Testis (tissue), 3 donors: ENCODE data around the gene ZNF683. TPM values are rescaled to one million over a fixed set of nuclear protein-coding genes. Genes with fewer than 3 reads are reported as not detected.
A peak's percentile ranks its signal among the peaks of the same experiment; 100 is the strongest.

ENCODE experiments used
- DNase-seq: peaks from one replicate; pipeline ENCODE4 v3.0.0-alpha.2; 2019
- H3K27ac ChIP-seq, 2 donors: fragments of 200-600 bp; sonication (generic); one replicate each; pipeline ENCODE4 v1.5.1; 2019
- H3K27me3 ChIP-seq: fragments of 200-600 bp; sonication (generic); one replicate; pipeline ENCODE4 v1.5.1; 2019
- H3K36me3 ChIP-seq: fragments of 200-600 bp; sonication (generic); one replicate; pipeline ENCODE4 v1.5.1; 2017; ENCODE audit warnings: low read depth; ENCODE audit errors: missing control alignments
- H3K4me1 ChIP-seq: fragments of 200-600 bp; sonication (generic); one replicate; pipeline ENCODE4 v1.5.1; 2019
- H3K4me3 ChIP-seq, 2 donors: fragments of 200-600 bp; sonication (generic); one replicate each; pipeline ENCODE4 v1.5.1; 2017 to 2019
- H3K9me3 ChIP-seq: fragments of 200-600 bp; sonication (generic); one replicate; pipeline ENCODE4 v1.5.1; 2017
- POLR2A ChIP-seq: fragments of 450-650 bp; IDR thresholded peaks from one replicate; pipeline ENCODE4 v1.6.1; 2017; ENCODE audit warnings: antibody characterized with exemption, mild to moderate bottlenecking, moderate library complexity
- WGBS, 2 donors: methylation state at CpG; one replicate each; pipeline ENCODE4 v1.1.5; 2018; 5-methylcytosine and 5-hydroxymethylcytosine counted together
- intact Hi-C: fragments of 100-400 bp; cut with DNase I; formaldehyde crosslinking; loops from one replicate; pipeline ENCODE4 v1.15.1; 2023; ENCODE audit warnings: low total_unique reads
- polyA plus RNA-seq: library from polyadenylated mRNA; stranded (reverse); fragments of 350-450 nt; fragmentation: Illumina TruSeq; extraction: RNeasy Lipid Tissue Mini Kit (QIAGEN cat#74804); gene quantifications from one replicate; pipeline ENCODE4 v1.2.3, GENCODE V29; 2014; ENCODE audit warnings: low read depth, low replicate concordance; ENCODE audit not compliant: insufficient read depth
- total RNA-seq, 2 donors: library from RNA; depleted of rRNA; stranded (reverse); fragments of >200 nt; gene quantifications; one replicate each; pipeline ENCODE4 v1.2.3, GENCODE V29; 2016
- TF ChIP-seq, protein P1 (sequence below), 3 experiments: fragments of 450-650 bp in 2 of 3; fragments of 200-600 bp in 1 of 3; sonication (generic) in 1 of 3; IDR thresholded peaks; one replicate each; pipeline ENCODE4 v1.5.1; 2016 to 2019; ENCODE audit warnings: antibody characterized with exemption in 3 of 3, mild to moderate bottlenecking in 2 of 3, moderate library complexity in 1 of 3

ZNF683 gene
- total and polyA plus RNA-seq, 3 donors from 2014 or later, result 22.9 to 87.5 (median 63.9) TPM

DNA sequence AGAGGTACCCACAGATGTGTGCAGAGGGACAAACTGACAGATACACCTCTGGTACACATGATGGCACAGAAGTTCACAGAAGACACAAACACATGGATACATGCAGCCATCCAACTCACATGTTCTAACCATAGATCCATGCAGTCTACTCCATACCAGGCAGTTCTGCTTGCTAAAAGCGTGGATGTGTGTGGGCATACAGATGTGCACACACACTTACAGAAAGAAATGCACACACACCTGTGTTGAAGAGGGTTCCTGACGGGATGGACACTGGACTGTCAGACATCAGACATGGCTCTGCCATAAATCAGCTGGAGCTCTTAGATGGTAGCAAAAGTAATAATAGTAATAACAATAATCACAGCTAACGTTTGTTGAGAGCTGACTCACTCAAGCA is 48.0 kb downstream of the ZNF683 start:
- no peaks in the 10 kb centered on the region for H3K27me3 ChIP-seq
- 80 to 92% methylated on average over 3 of the region's 3 CpGs for WGBS, 2 donors
- no peaks in the 10 kb centered on the region for H3K4me1 ChIP-seq
- intact Hi-C loops, result loop anchor here (10.0 kb wide), 1 partner anchor 50 kb away; no protein-coding TSS in a partner anchor
- no peaks in the 10 kb centered on the region for H3K36me3 ChIP-seq
- H3K4me3 ChIP-seq, result no peak overlapping the region
- TF ChIP-seq, protein P1, sequence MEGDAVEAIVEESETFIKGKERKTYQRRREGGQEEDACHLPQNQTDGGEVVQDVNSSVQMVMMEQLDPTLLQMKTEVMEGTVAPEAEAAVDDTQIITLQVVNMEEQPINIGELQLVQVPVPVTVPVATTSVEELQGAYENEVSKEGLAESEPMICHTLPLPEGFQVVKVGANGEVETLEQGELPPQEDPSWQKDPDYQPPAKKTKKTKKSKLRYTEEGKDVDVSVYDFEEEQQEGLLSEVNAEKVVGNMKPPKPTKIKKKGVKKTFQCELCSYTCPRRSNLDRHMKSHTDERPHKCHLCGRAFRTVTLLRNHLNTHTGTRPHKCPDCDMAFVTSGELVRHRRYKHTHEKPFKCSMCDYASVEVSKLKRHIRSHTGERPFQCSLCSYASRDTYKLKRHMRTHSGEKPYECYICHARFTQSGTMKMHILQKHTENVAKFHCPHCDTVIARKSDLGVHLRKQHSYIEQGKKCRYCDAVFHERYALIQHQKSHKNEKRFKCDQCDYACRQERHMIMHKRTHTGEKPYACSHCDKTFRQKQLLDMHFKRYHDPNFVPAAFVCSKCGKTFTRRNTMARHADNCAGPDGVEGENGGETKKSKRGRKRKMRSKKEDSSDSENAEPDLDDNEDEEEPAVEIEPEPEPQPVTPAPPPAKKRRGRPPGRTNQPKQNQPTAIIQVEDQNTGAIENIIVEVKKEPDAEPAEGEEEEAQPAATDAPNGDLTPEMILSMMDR (IDR thresholded peaks at IDR 0.05), result no peak
- TF ChIP-seq POLR2A, result no peak
- DNase-seq, result no peak
- no peaks in the 10 kb centered on the region for H3K9me3 ChIP-seq
- no peak overlapping the region for H3K27ac ChIP-seq

GRCh38 chr1:26323382-26323781 is 49.2 kb downstream of the ZNF683 start:
- Histone ChIP-seq H3K36me3 (no peaks in the 10 kb centered on the region), H3K4me3 (no peak overlapping the region), H3K4me1 (no peaks in the 10 kb centered on the region), H3K27me3 (no peaks in the 10 kb centered on the region), H3K9me3 (no peaks in the 10 kb centered on the region), H3K27ac (no peak overlapping the region)
- intact Hi-C loops, result loop anchor here (10.0 kb wide), 1 partner anchor 49 kb away; no protein-coding TSS in a partner anchor
- no peak for TF ChIP-seq POLR2A
- TF ChIP-seq, protein P1 (IDR thresholded peaks at IDR 0.05), result no peak
- 94 to 95% methylated on average over 2 of the region's 2 CpGs for WGBS, 2 donors
- no peak for DNase-seq

DNA sequence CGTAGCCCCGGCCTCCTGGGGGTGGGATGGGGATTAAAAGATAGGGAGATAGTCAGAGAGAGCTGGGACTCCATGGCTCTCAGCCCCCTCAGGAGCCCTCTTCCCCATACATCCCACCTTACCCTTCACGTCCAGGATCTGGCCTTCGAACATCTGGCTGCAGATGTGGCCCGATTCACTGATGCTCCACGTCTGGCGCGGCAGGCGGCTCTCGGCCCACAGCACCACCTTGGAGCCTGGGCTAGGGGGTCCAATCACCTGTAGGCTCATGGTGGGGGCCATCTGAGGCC is 50.6 kb downstream of the ZNF683 start:
- no peaks in the 10 kb centered on the region for H3K36me3 ChIP-seq
- intact Hi-C loops, result loop anchor here (10.0 kb wide), 1 partner anchor 47 kb away; no protein-coding TSS in a partner anchor
- H3K4me1 ChIP-seq, result no peaks in the 10 kb centered on the region
- H3K4me3 ChIP-seq, result no peak overlapping the region
- TF ChIP-seq, protein P1 (IDR thresholded peaks at IDR 0.05), result no peak
- TF ChIP-seq POLR2A, result no peak
- DNase-seq, result no peak
- H3K9me3 ChIP-seq, result no peaks in the 10 kb centered on the region
- 72 to 83% methylated on average over 8 to 10 of the region's 10 CpGs for WGBS, 2 donors
- no peaks in the 10 kb centered on the region for H3K27me3 ChIP-seq
- H3K27ac ChIP-seq, result no peak overlapping the region

DNA sequence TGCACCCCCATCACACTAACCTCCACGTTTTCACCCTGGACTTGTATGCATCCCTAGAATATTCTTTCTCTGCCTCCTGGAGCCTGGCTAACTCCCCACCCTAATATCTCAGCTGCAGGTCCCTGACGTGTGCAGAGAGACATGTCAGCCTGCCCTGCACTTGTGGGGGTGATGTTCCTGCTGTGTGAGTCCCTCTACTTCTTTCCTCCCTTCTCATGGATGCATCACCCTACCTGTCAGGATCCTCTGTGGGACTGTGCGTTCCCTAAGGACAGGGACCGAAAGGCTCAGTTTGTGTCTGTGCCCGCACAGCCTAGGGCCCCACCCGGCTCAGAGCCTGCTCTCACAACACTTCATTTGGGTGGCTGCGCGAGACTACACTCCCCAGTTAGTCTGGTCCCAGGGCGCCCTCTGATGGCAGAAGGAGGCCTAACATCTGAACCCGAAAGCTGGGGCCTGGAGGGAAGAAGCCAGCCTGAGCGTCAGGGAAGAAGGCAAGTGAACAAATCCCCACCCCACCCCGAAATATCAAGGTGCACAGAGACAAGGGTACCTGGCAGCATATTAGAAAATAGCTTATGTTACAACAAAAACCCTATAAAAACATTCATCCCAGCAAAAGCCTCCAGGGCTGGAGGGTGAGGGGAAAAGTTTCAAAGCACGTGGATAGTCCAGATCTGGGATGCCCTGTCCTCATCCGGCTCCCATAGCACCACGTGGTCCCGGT is 51.1 kb downstream of the ZNF683 start:
- intact Hi-C loops, result loop anchor here (10.0 kb wide), 1 partner anchor 47 kb away; no protein-coding TSS in a partner anchor
- DNase-seq, result peak; percentile 95
- H3K27ac ChIP-seq, result no peak overlapping the region
- no peaks in the 10 kb centered on the region for H3K4me1 ChIP-seq
- no peak for TF ChIP-seq POLR2A
- TF ChIP-seq, protein P1 (IDR thresholded peaks at IDR 0.05), result peak; percentile 66 to 79 (median 77)
- H3K9me3 ChIP-seq, result no peaks in the 10 kb centered on the region
- H3K27me3 ChIP-seq, result no peaks in the 10 kb centered on the region
- no peak overlapping the region for H3K4me3 ChIP-seq
- no peaks in the 10 kb centered on the region for H3K36me3 ChIP-seq
- WGBS, 2 donors, result 24 to 46% methylated on average over 16 of the region's 16 CpGs

- Histone ChIP-seq H3K27ac (no peak overlapping the region), H3K4me1 (no peaks in the 10 kb centered on the region), H3K9me3 (no peaks in the 10 kb centered on the region), H3K27me3 (no peaks in the 10 kb centered on the region), H3K4me3 (no peak overlapping the region), H3K36me3 (no peaks in the 10 kb centered on the region)
- DNase-seq, result no peak
- no peak for TF ChIP-seq POLR2A
- TF ChIP-seq, protein P1 (IDR thresholded peaks at IDR 0.05), result no peak
- WGBS, 2 donors, result 57 to 76% methylated on average over 2 of the region's 2 CpGs
- intact Hi-C loops, result loop anchor here (10.0 kb wide), 1 partner anchor 46 kb away; no protein-coding TSS in a partner anchor
These were observed 51.7 kb downstream of the ZNF683 start for GRCh38 chr1:26320896-26321295.
